Gastrocnemius medialis (tissue), 4 donors: ENCODE measurements around the gene EFHD2. TPM values are rescaled to one million over a fixed set of nuclear protein-coding genes. Genes with fewer than 3 reads are reported as not detected.
"Not testable (repeated sequence)": the region's sequence is repeated elsewhere in the genome, so short reads cannot be mapped to it uniquely, and the experiment has no call there.

Experiments used
- ATAC-seq, 2 donors: fragments of 150-250 bp; one replicate each; pipeline ENCODE4 v1.9.1; 2016
- DNase-seq, 2 donors: peaks; one replicate each; pipeline ENCODE4 v3.0.0-alpha.2; 2019
- H3K27ac ChIP-seq, 4 donors: fragments of 200-600 bp; sonication (generic); 1 replicate in 1 of 4; 2 replicates in 3 of 4; pipeline ENCODE4 v1.5.1; 2016 to 2018; ENCODE audit warnings: mild to moderate bottlenecking in 2 of 4, moderate library complexity in 1 of 4
- H3K27me3 ChIP-seq, 3 donors: fragments of 200-600 bp; sonication (generic) in 2 of 3; 1 replicate in 1 of 3; 2 replicates in 2 of 3; pipeline versions ENCODE4 v1.5.1 to v1.6.0; 2016 to 2019; ENCODE audit warnings: mild to moderate bottlenecking in 1 of 3, moderate library complexity in 1 of 3
- H3K36me3 ChIP-seq, 2 donors: fragments of 200-600 bp; sonication (generic) in 1 of 2; one replicate each; pipeline ENCODE4 v1.5.1; 2017 to 2018
- H3K4me1 ChIP-seq, 2 donors: fragments of 200-600 bp; sonication (generic) in 1 of 2; one replicate each; pipeline ENCODE4 v1.5.1; 2016 to 2017; ENCODE audit warnings: mild to moderate bottlenecking in 2 of 2
- H3K4me3 ChIP-seq, 4 donors: fragments of 200-600 bp; sonication (generic) in 3 of 4; 1 replicate in 1 of 4; 2 replicates in 3 of 4; pipeline ENCODE4 v1.5.1; 2016 to 2019; ENCODE audit warnings: mild to moderate bottlenecking in 2 of 4
- H3K9me3 ChIP-seq, 3 donors: fragments of 200-600 bp; sonication (generic) in 2 of 3; 1 replicate in 1 of 3; 2 replicates in 2 of 3; pipeline ENCODE4 v1.5.1; 2016 to 2019
- CTCF ChIP-seq, 5 experiments: fragments of 450-650 bp in 3 of 5; fragments of 200-600 bp in 2 of 5; sonication (generic) in 2 of 5; IDR thresholded peaks in 4 of 5; conservative IDR thresholded peaks in 1 of 5; 1 replicate in 4 of 5; 2 replicates in 1 of 5; pipeline ENCODE4 v1.5.1; 2016 to 2019; ENCODE audit warnings: antibody characterized with exemption in 5 of 5, mild to moderate bottlenecking in 3 of 5, moderate library complexity in 3 of 5
- POLR2A ChIP-seq, 2 donors: fragments of 450-650 bp; IDR thresholded peaks; one replicate each; pipeline ENCODE4 v1.6.1; 2017; ENCODE audit warnings: antibody characterized with exemption in 2 of 2, mild to moderate bottlenecking in 2 of 2, moderate library complexity in 2 of 2
- in situ Hi-C, 4 donors: fragments of 200-750 bp; cut with MboI; loops; one replicate each; pipeline versions ENCODE4 v1.15.0 to v1.8.0; 2017; ENCODE audit warnings: low sequenced_read_pairs in 4 of 4
- intact Hi-C: fragments of 100-400 bp; cut with DNase I; formaldehyde crosslinking; loops from one replicate; pipeline ENCODE4 v1.15.1; 2023; ENCODE audit warnings: low total_unique reads
- total RNA-seq, 4 donors: library from RNA; depleted of rRNA; stranded (reverse); fragments of >200 nt; gene quantifications; one replicate each; pipeline versions ENCODE4 v1.1.0 to v1.2.3, GENCODE V29; 2016

The EFHD2 gene
- total RNA-seq, 4 donors from 2014 or later = 2.9 to 8.1 (median 5.3) TPM

- no peak overlapping the region for H3K27ac ChIP-seq
- H3K9me3 ChIP-seq = no peaks in the 10 kb centered on the region
- H3K4me3 ChIP-seq = no peak overlapping the region
- DNase-seq (no peak), ATAC-seq (no peak)
- TF ChIP-seq POLR2A (IDR thresholded peaks at IDR 0.05) = no peak
- TF ChIP-seq CTCF (IDR thresholded peaks at IDR 0.05 in 4 of 5, conservative IDR thresholded peaks at IDR 0.05 in 1 of 5) = no peak
- in situ Hi-C loops = no loop called here
- H3K4me1 ChIP-seq = no peaks in the 10 kb centered on the region
- no peaks in the 10 kb centered on the region for H3K36me3 ChIP-seq
- H3K27me3 ChIP-seq = no peaks in the 10 kb centered on the region
- intact Hi-C loops = no loop called here
Observed at GRCh38 chr1:15468145-15468544, 58.5 kb downstream of the EFHD2 start.

GRCh38 chr1:15469361-15469760, 59.7 kb downstream of the EFHD2 start:
- no peaks in the 10 kb centered on the region for H3K9me3 ChIP-seq
- no peak overlapping the region for H3K27ac ChIP-seq
- no peaks in the 10 kb centered on the region for H3K4me1 ChIP-seq
- H3K27me3 ChIP-seq = no peaks in the 10 kb centered on the region
- no peak for TF ChIP-seq POLR2A (IDR thresholded peaks at IDR 0.05)
- no peak for TF ChIP-seq CTCF (IDR thresholded peaks at IDR 0.05 in 4 of 5, conservative IDR thresholded peaks at IDR 0.05 in 1 of 5)
- no peaks in the 10 kb centered on the region for H3K36me3 ChIP-seq
- ATAC-seq (no peak), DNase-seq (no peak)
- in situ Hi-C loops = no loop called here
- H3K4me3 ChIP-seq = no peak overlapping the region
- intact Hi-C loops = no loop called here

- DNase-seq = peak in 1 of 2 donors; percentile 16
- H3K36me3 ChIP-seq, ATAC-seq, in situ Hi-C loops, intact Hi-C loops, H3K4me1 ChIP-seq, H3K27me3 ChIP-seq, H3K9me3 ChIP-seq, H3K4me3 ChIP-seq, H3K27ac ChIP-seq: not testable (repeated sequence)
Observed at GRCh38 chr1:15469821-15470448, 60.2 kb downstream of the EFHD2 start.

GRCh38 chr1:15471067-15471466, 61.4 kb downstream of the EFHD2 start:
- ATAC-seq, H3K4me1 ChIP-seq, H3K9me3 ChIP-seq, H3K4me3 ChIP-seq, intact Hi-C loops, H3K27ac ChIP-seq, H3K27me3 ChIP-seq, in situ Hi-C loops, H3K36me3 ChIP-seq, DNase-seq: not testable (repeated sequence)

- in situ Hi-C loops, H3K4me1 ChIP-seq, DNase-seq, H3K4me3 ChIP-seq, H3K27ac ChIP-seq, H3K27me3 ChIP-seq, intact Hi-C loops, H3K36me3 ChIP-seq, ATAC-seq, H3K9me3 ChIP-seq: not testable (repeated sequence)
Observed at GRCh38 chr1:15471723-15472122, 62.0 kb downstream of the EFHD2 start.

- Histone ChIP-seq H3K36me3 (no peaks in the 10 kb centered on the region), H3K27me3 (no peaks in the 10 kb centered on the region), H3K4me3 (no peak overlapping the region), H3K4me1 (no peaks in the 10 kb centered on the region), H3K27ac (no peak overlapping the region), H3K9me3 (no peaks in the 10 kb centered on the region)
- intact Hi-C loops (no loop called here), in situ Hi-C loops (no loop called here)
- ATAC-seq = no peak
- TF ChIP-seq CTCF (IDR thresholded peaks at IDR 0.05 in 4 of 5, conservative IDR thresholded peaks at IDR 0.05 in 1 of 5) (no peak), POLR2A (IDR thresholded peaks at IDR 0.05) (no peak)
- no peak for DNase-seq
Observed at GRCh38 chr1:15472587-15472986, 62.9 kb downstream of the EFHD2 start.
